Parathyroid adenoma (tissue), 2 donors: ENCODE measurements around the gene HNRNPF.

ENCODE experiments used
- H2AFZ ChIP-seq: fragments of 300-600 bp; sonication (generic); one replicate; pipeline ENCODE4 v1.7.0; 2017; ENCODE audit warnings: antibody characterized with exemption, mild to moderate bottlenecking
- H3K27ac ChIP-seq: fragments of 300-600 bp; sonication (generic); one replicate; pipeline ENCODE4 v1.7.0; 2017
- H3K27me3 ChIP-seq: fragments of 300-600 bp; sonication (generic); one replicate; pipeline ENCODE4 v1.7.0; 2017; ENCODE audit warnings: low read length; ENCODE audit not compliant: control insufficient read depth, insufficient read depth
- H3K36me3 ChIP-seq: fragments of 300-600 bp; sonication (generic); one replicate; pipeline ENCODE4 v1.7.0; 2017; ENCODE audit warnings: low read length; ENCODE audit not compliant: control insufficient read depth, insufficient read depth
- H3K4me1 ChIP-seq: fragments of 300-600 bp; sonication (generic); one replicate; pipeline ENCODE4 v1.7.0; 2017; ENCODE audit warnings: control low read depth
- H3K4me2 ChIP-seq: fragments of 300-600 bp; sonication (generic); one replicate; pipeline ENCODE4 v1.7.0; 2017; ENCODE audit warnings: low read length
- H3K4me3 ChIP-seq: fragments of 300-600 bp; sonication (generic); one replicate; pipeline ENCODE4 v1.7.0; 2017; ENCODE audit warnings: low read depth, low read length
- H3K79me2 ChIP-seq: fragments of 300-600 bp; sonication (generic); one replicate; pipeline ENCODE4 v1.7.0; 2017; ENCODE audit warnings: control low read depth
- H3K9ac ChIP-seq: fragments of 300-600 bp; sonication (generic); one replicate; pipeline ENCODE4 v1.7.0; 2017; ENCODE audit warnings: mild to moderate bottlenecking
- H3K9me3 ChIP-seq: fragments of 300-600 bp; sonication (generic); one replicate; pipeline ENCODE4 v1.7.0; 2017; ENCODE audit warnings: low read length; ENCODE audit not compliant: control insufficient read depth
- TF ChIP-seq, protein P1 (sequence below): fragments of 300-600 bp; sonication (generic); IDR thresholded peaks from one replicate; pipeline ENCODE4 v1.7.0; 2017; ENCODE audit warnings: antibody characterized with exemption, mild to moderate bottlenecking
- donor health status: primary hyperparathyroidism.

HNRNPF gene

DNA sequence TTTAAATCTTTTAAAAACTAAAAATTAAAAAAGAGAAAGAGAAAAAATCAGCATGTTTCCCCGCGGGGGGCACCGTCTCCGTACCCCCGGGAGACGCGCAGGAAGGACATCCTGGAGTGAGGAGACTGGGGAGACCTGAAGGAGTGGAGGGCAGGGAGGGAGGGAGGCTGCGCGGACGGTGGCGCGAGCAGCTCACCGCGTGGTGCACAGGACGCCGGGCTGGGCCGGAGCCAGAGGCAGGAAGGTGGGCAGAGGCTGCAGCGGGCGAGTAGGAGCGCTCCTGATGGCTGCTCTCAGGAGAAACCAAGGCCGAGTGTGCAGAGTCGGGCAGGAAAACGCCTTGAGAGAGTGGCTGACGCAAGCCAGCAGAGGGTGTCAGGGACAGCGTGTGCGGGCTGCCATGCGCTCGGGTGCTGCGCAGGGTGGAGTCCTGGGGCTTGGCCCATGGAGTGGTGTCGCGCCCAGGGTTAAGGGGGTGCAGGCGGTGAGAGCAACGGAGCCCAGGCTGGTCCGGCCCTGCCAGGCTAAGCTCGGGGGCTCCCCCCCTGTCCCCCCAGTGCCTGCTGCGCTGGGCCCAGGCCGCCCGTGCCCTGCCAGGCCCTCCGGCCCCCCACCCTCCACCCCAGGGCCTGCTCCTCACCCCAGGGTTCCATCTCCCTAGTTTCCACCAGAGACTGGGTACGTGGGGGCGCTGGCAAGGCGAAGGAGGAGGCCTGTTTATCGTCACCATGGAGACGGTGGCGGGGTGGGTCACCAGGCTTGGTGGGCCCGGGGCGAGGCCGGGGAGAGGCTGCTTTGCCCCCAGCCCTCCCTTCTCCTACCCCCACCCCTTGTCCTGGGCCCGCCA, 66.5 kb downstream of the HNRNPF start:
- H3K4me3 ChIP-seq, result no peak overlapping the region
- no peak overlapping the region for H2AFZ ChIP-seq
- TF ChIP-seq, protein P1, sequence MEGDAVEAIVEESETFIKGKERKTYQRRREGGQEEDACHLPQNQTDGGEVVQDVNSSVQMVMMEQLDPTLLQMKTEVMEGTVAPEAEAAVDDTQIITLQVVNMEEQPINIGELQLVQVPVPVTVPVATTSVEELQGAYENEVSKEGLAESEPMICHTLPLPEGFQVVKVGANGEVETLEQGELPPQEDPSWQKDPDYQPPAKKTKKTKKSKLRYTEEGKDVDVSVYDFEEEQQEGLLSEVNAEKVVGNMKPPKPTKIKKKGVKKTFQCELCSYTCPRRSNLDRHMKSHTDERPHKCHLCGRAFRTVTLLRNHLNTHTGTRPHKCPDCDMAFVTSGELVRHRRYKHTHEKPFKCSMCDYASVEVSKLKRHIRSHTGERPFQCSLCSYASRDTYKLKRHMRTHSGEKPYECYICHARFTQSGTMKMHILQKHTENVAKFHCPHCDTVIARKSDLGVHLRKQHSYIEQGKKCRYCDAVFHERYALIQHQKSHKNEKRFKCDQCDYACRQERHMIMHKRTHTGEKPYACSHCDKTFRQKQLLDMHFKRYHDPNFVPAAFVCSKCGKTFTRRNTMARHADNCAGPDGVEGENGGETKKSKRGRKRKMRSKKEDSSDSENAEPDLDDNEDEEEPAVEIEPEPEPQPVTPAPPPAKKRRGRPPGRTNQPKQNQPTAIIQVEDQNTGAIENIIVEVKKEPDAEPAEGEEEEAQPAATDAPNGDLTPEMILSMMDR, result no peak
- H3K27ac ChIP-seq, result no peak overlapping the region
- no peaks in the 10 kb centered on the region for H3K4me1 ChIP-seq
- H3K4me2 ChIP-seq, result no peak overlapping the region
- no peaks in the 10 kb centered on the region for H3K79me2 ChIP-seq
- no peak overlapping the region for H3K9ac ChIP-seq
- no peaks in the 10 kb centered on the region for H3K36me3 ChIP-seq
- no peaks in the 10 kb centered on the region for H3K27me3 ChIP-seq
- H3K9me3 ChIP-seq, result no peaks in the 10 kb centered on the region

DNA sequence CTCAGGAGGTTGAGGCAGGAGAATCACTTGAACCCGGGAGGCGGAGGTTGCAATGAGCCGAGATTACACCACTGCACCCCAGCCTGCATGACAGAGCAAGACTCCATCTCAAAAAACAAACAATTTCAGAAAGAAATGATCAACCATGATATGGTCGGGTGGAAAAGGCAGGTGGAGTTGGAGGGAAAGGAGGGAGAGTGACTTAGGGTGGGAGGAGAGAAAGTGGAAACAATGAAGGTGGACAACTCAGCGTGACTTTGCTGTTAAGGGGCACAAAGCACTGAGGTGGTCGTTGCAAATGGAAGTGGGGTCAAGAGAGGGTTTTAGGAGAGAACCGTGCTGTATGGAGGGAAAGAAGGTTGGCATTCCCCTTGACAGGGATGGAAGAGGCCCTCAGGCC, 67.5 kb downstream of the HNRNPF start:
- no peaks in the 10 kb centered on the region for H3K36me3 ChIP-seq
- no peaks in the 10 kb centered on the region for H3K27me3 ChIP-seq
- no peaks in the 10 kb centered on the region for H3K4me1 ChIP-seq
- no peaks in the 10 kb centered on the region for H3K9me3 ChIP-seq
- H2AFZ ChIP-seq, result no peak overlapping the region
- TF ChIP-seq, protein P1, result no peak
- no peaks in the 10 kb centered on the region for H3K79me2 ChIP-seq
- no peak overlapping the region for H3K4me2 ChIP-seq
- H3K27ac ChIP-seq, result no peak overlapping the region
- H3K4me3 ChIP-seq, result no peak overlapping the region
- H3K9ac ChIP-seq, result no peak overlapping the region

DNA sequence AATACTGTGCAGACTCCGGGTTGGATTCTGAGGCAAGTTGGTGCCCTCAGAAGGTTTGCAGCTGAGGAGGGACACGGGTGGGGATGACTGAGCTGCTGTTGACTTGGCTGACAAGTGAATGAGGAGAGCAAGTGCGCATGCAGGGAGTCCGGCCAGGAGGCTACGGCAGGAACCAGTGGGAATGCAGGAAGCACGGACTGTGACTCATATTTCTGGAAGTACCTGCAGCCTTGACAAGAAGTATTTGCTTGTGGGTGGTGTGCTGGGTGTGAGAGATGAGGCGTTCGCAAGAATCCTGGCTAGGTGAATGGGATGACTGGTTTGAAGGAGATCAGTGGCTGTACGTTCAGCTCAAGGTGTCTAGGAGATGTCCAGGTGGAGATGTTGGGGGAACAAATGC, 68.4 kb downstream of the HNRNPF start:
- Histone ChIP-seq H3K27me3 (no peaks in the 10 kb centered on the region), H3K4me1 (no peaks in the 10 kb centered on the region), H2AFZ (no peak overlapping the region), H3K79me2 (no peaks in the 10 kb centered on the region), H3K9ac (no peak overlapping the region), H3K4me3 (no peak overlapping the region), H3K27ac (no peak overlapping the region), H3K4me2 (no peak overlapping the region), H3K36me3 (no peaks in the 10 kb centered on the region), H3K9me3 (no peaks in the 10 kb centered on the region)
- TF ChIP-seq, protein P1, result no peak

DNA sequence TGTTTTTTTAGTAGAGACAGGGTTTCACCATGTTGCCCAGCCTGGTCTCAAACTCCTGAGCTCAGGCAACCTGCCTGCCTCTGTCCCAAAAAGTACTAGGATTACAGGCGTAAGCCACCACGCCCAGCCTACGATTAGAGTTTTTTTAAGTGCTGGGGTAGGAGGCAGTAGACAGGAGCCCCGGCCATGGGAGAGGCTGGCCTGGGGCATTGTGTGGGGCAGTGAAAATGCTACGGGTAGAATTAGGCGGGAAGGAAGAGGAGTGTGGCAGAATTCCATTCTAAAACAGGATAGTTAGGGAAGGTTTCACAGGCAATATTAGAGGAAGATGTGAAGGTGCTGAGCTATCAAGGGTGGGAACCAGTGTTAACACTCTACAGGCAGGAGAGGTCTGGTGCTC, 68.9 kb downstream of the HNRNPF start:
- Histone ChIP-seq H3K27me3 (no peaks in the 10 kb centered on the region), H3K36me3 (no peaks in the 10 kb centered on the region), H3K9me3 (no peaks in the 10 kb centered on the region), H3K27ac (no peak overlapping the region), H3K79me2 (no peaks in the 10 kb centered on the region), H3K9ac (no peak overlapping the region), H2AFZ (no peak overlapping the region), H3K4me2 (no peak overlapping the region), H3K4me1 (no peaks in the 10 kb centered on the region), H3K4me3 (no peak overlapping the region)
- TF ChIP-seq, protein P1, result no peak

DNA sequence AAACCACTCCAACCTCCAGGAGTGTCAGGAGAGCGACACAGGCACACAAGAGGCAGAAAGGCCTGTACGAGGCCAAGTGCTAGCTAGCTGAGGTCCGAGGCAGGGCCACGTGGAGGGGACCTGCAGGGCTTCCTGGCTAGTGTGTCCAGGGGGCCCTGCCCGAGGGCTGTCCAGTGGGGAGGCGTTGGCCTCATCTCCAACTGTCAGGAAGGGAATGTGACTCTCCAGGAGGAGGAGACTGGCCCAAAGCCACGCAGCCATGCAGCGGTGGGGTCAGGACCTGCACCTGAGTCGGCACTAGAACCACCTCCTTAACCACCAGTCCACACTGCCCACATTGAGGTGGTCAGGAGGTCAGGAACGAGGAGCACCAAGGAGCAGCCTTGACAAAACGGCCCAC, 69.8 kb downstream of the HNRNPF start:
- no peaks in the 10 kb centered on the region for H3K79me2 ChIP-seq
- no peak overlapping the region for H2AFZ ChIP-seq
- no peaks in the 10 kb centered on the region for H3K4me1 ChIP-seq
- H3K36me3 ChIP-seq, result no peaks in the 10 kb centered on the region
- no peaks in the 10 kb centered on the region for H3K9me3 ChIP-seq
- no peak overlapping the region for H3K9ac ChIP-seq
- H3K27ac ChIP-seq, result no peak overlapping the region
- no peak overlapping the region for H3K4me3 ChIP-seq
- H3K4me2 ChIP-seq, result no peak overlapping the region
- no peaks in the 10 kb centered on the region for H3K27me3 ChIP-seq
- TF ChIP-seq, protein P1, result no peak
